Epithelial cell of proximal tubule (primary cell): ENCODE results near the gene BCL2L2. TPM values are rescaled to one million over a fixed set of nuclear protein-coding genes. Genes with fewer than 3 reads are reported as not detected.

ENCODE experiments used
- DNase-seq: peaks from one replicate; pipeline ENCODE4 v3.0.0-alpha.2; 2011; ENCODE audit warnings: low read depth
- H3K4me3 ChIP-seq: 2 replicates; pipeline ENCODE4 v1.5.1; 2011; ENCODE audit warnings: low read depth, mild to moderate bottlenecking, low read length
- CTCF ChIP-seq: conservative IDR thresholded peaks from 2 replicates; pipeline ENCODE4 v1.5.1; 2012; ENCODE audit warnings: low read depth, mild to moderate bottlenecking, low read length
- total RNA-seq: library from RNA; depleted of rRNA; stranded (reverse); fragments of >200 nt; gene quantifications from 2 replicates; pipeline ENCODE4 v1.2.3, GENCODE V29; 2015

The BCL2L2 gene
- total RNA-seq, 1 donor from 2014 or later, result 10.7 TPM

- no peak for DNase-seq
- no peak overlapping the region for H3K4me3 ChIP-seq
- TF ChIP-seq CTCF, result no peak
Measured at GRCh38 chr14:23347406-23348296, 41.0 kb downstream of the BCL2L2 start.

GRCh38 chr14:23348297-23348655 is 41.6 kb downstream of the BCL2L2 start:
- no peak for TF ChIP-seq CTCF
- no peak overlapping the region for H3K4me3 ChIP-seq
- no peak for DNase-seq

- no peak for TF ChIP-seq CTCF
- DNase-seq, result no peak
- H3K4me3 ChIP-seq, result no peak overlapping the region
Measured at GRCh38 chr14:23349156-23349845, 42.7 kb downstream of the BCL2L2 start.

GRCh38 chr14:23351681-23352505 is 45.3 kb downstream of the BCL2L2 start:
- peak overlapping the region; percentile 64 for H3K4me3 ChIP-seq
- TF ChIP-seq CTCF, result peak; percentile 21
- no peak for DNase-seq

GRCh38 chr14:23352506-23353432 is 46.1 kb downstream of the BCL2L2 start, which contains the start of gene SLC22A17:
Gene SLC22A17 (minus strand): TSS chr14:23352887.
- H3K4me3 ChIP-seq, result peak within 1 kb of the TSS; percentile 64
- no peak for DNase-seq
- TF ChIP-seq CTCF, result no peak

- TF ChIP-seq CTCF, result no peak
Measured at GRCh38 chr14:23353433-23353780, 46.8 kb downstream of the BCL2L2 start.

More at GRCh38 chr14:23353433-23353780, 46.8 kb downstream of the BCL2L2 start:
- DNase-seq, result no peak
- no peak overlapping the region for H3K4me3 ChIP-seq
